SU-DHL-6 (cell line): Measurements from ENCODE around the gene JAM2.

ENCODE experiments used
- EZH2phosphoT487 ChIP-seq: fragments of 200-600 bp; sonication (generic), shearing (Covaris generic); conservative IDR thresholded peaks from 2 replicates; pipeline ENCODE4 v1.6.1; 2018; ENCODE audit warnings: mild to moderate bottlenecking, antibody characterized with exemption, low read length, moderate library complexity, mixed read lengths
- TF ChIP-seq, protein P1 (sequence below): fragments of 200-600 bp; sonication (generic); IDR thresholded peaks from one replicate; pipeline ENCODE4 v1.5.1; 2017; ENCODE audit warnings: antibody characterized with exemption, mild to moderate bottlenecking, low read length, moderate library complexity; ENCODE audit not compliant: insufficient read depth, poor library complexity, severe bottlenecking

- TF ChIP-seq, protein P1, sequence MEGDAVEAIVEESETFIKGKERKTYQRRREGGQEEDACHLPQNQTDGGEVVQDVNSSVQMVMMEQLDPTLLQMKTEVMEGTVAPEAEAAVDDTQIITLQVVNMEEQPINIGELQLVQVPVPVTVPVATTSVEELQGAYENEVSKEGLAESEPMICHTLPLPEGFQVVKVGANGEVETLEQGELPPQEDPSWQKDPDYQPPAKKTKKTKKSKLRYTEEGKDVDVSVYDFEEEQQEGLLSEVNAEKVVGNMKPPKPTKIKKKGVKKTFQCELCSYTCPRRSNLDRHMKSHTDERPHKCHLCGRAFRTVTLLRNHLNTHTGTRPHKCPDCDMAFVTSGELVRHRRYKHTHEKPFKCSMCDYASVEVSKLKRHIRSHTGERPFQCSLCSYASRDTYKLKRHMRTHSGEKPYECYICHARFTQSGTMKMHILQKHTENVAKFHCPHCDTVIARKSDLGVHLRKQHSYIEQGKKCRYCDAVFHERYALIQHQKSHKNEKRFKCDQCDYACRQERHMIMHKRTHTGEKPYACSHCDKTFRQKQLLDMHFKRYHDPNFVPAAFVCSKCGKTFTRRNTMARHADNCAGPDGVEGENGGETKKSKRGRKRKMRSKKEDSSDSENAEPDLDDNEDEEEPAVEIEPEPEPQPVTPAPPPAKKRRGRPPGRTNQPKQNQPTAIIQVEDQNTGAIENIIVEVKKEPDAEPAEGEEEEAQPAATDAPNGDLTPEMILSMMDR, result no peak
- TF ChIP-seq EZH2phosphoT487, result no peak
These were observed 2.3 kb upstream of the JAM2 start for GRCh38 chr21:25636727-25637126.
